Right atrium auricular region (tissue), 2 donors: ENCODE data around the gene VKORC1. TPM values are rescaled to one million over a fixed set of nuclear protein-coding genes. Genes with fewer than 3 reads are reported as not detected.
"Not testable (repeated sequence)": the region's sequence is repeated elsewhere in the genome, so short reads cannot be mapped to it uniquely, and the experiment has no call there.

Experiments used
- DNase-seq: peaks from one replicate; pipeline ENCODE4 v3.0.0-alpha.2; 2019; ENCODE audit warnings: low spot score
- H3K27ac ChIP-seq, 2 donors: fragments of 200-600 bp; sonication (generic); 1 replicate in 1 of 2; 2 replicates in 1 of 2; pipeline ENCODE4 v1.5.1; 2016 to 2019
- H3K27me3 ChIP-seq, 2 donors: fragments of 200-600 bp; sonication (generic); one replicate each; pipeline versions ENCODE4 v1.5.1 to v1.6.0; 2017 to 2019
- H3K36me3 ChIP-seq: fragments of 200-600 bp; sonication (generic); one replicate; pipeline ENCODE4 v1.5.1; 2016
- H3K4me1 ChIP-seq, 2 donors: fragments of 200-600 bp; sonication (generic); one replicate each; pipeline versions ENCODE4 v1.5.1 to v1.6.0; 2017 to 2019
- H3K4me3 ChIP-seq, 2 donors: fragments of 200-600 bp; sonication (generic); 1 replicate in 1 of 2; 2 replicates in 1 of 2; pipeline ENCODE4 v1.5.1; 2017 to 2019; ENCODE audit warnings: mild to moderate bottlenecking in 1 of 2, moderate library complexity in 1 of 2
- H3K9me3 ChIP-seq, 2 donors: fragments of 200-600 bp; sonication (generic); one replicate each; pipeline ENCODE4 v1.5.1; 2019
- total RNA-seq, 2 donors: library from RNA; depleted of rRNA; stranded (reverse); fragments of >200 nt; gene quantifications; one replicate each; pipeline ENCODE4 v1.1.0, GENCODE V29; 2016
- TF ChIP-seq, protein P1 (sequence below), 2 donors: fragments of 200-600 bp; sonication (generic); IDR thresholded peaks; one replicate each; pipeline ENCODE4 v1.5.1; 2019; ENCODE audit warnings: antibody characterized with exemption in 2 of 2

The VKORC1 gene
- total RNA-seq, 2 donors from 2014 or later = 64.9 to 71.8 TPM

DNA sequence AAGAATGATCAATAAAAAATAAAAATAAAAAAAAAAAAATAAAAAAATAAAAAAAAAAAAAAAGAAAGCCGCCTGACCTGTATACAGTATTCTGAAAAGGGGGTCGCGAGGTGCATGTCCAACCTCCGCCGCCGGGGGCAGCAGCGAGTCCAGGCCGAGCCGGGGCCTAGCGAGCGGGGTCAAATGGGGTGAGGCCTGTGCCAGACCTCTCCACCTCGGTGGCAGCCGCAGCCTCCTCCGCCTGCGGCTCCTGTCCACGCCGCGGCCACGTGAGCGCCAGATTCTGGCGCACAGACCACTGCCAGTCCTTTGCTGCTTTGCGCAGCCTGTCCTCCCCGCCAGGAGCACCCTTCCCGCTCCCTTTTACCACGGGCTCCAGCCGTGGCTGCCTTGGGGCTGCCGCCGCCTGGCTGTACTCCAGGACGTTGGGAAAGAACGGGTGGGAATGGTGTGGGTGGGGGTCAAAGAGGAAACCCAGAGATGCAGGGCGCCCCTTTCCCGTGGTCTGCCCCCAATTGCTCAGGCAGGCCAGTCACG is 11.1 kb upstream of the VKORC1 start:
- H3K4me1 ChIP-seq = peaks cover 0 to 24% of the 10 kb centered on the region in 2 donors
- H3K27ac ChIP-seq = peak overlapping the region; percentile 63 to 71
- H3K9me3 ChIP-seq = no peaks in the 10 kb centered on the region
- peak; percentile 92 for DNase-seq
- H3K4me3 ChIP-seq = peak overlapping the region in 1 of 2 donors; percentile 29
- TF ChIP-seq, protein P1, sequence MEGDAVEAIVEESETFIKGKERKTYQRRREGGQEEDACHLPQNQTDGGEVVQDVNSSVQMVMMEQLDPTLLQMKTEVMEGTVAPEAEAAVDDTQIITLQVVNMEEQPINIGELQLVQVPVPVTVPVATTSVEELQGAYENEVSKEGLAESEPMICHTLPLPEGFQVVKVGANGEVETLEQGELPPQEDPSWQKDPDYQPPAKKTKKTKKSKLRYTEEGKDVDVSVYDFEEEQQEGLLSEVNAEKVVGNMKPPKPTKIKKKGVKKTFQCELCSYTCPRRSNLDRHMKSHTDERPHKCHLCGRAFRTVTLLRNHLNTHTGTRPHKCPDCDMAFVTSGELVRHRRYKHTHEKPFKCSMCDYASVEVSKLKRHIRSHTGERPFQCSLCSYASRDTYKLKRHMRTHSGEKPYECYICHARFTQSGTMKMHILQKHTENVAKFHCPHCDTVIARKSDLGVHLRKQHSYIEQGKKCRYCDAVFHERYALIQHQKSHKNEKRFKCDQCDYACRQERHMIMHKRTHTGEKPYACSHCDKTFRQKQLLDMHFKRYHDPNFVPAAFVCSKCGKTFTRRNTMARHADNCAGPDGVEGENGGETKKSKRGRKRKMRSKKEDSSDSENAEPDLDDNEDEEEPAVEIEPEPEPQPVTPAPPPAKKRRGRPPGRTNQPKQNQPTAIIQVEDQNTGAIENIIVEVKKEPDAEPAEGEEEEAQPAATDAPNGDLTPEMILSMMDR (IDR thresholded peaks at IDR 0.05) = peak; percentile 78 to 97
- H3K36me3 ChIP-seq = peaks cover 15% of the 10 kb centered on the region
- H3K27me3 ChIP-seq = no peaks in the 10 kb centered on the region

DNA sequence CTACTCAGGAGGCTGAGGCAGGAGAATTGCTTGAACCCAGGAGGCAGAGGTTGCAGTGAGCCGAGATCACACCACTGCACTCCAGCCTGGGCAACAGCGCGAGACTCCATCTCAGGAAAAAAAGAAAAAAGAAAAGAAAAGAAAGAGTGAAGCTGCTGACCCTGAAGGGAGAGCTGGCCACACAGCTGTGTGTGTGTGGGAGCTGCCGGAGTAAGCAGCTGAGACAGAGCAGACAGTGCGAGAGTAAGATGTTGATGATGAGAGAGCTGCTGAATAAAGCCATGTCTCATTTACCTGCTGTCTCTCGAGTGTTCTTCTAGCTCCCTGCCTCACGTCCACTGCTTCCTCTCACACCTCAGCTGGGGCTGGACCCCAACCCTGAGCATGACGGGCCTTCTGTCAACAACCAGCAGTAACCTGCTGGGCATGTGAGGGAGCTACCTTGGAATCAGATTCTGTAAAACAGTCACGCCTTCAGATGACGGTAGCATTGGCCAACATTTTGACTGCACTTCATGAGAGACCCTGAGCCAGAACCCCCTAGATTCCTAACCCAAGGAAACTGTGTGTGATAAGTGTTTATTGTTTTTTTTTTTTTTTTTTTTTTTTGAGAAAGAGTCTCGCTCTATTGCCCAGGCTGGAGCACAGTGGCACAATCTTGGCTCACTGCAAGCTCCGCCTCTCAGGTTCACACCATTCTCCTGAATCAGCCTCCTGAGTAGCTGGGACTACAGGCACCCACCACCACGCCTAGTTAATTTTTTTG is 6.5 kb upstream of the VKORC1 start:
- H3K4me3 ChIP-seq, H3K4me1 ChIP-seq, H3K36me3 ChIP-seq, H3K27ac ChIP-seq, H3K27me3 ChIP-seq, DNase-seq, H3K9me3 ChIP-seq: not testable (repeated sequence)

DNA sequence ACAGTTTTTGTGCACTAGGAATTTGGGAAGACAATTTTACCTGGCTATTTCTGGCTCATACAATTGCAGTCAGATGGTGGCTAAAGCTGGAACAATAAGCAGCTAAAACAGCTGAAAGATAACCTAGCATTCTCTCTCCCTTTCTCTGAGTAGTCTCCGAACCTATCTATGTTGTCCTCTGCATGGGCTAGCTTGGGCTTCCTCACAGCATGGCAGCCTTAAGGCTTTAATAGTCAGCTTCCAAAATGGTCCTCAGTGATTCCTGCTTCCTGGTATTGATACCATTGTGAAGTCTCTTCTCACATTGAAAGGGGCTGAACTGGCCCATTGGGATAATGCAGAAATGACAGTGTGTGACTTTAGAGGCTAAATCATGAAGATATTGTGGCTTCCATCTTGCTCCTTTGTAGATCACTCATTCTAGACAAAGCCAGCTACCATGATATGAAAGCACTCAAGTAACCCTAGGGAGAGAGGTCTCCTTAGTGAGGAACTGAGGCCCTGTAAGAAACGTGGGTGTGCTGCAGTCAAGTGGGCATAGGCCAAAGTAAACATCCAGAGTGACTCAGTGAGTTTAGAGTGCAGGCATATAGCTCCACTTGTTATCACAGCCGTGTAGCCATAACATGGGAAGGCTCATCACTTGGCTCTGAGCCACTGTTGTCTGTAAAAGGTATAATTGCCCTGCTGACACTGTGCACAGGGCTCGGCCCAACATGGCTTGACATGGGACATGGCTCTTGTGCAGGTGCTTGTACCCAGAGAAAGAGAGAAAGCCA is 5.5 kb upstream of the VKORC1 start:
- Histone ChIP-seq H3K36me3 (no peaks in the 10 kb centered on the region), H3K9me3 (no peaks in the 10 kb centered on the region), H3K4me3 (no peak overlapping the region), H3K27me3 (no peaks in the 10 kb centered on the region), H3K27ac (no peak overlapping the region), H3K4me1 (peaks cover 0 to 7% of the 10 kb centered on the region in 2 donors)
- TF ChIP-seq, protein P1 (IDR thresholded peaks at IDR 0.05) = no peak
- DNase-seq = no peak

DNA sequence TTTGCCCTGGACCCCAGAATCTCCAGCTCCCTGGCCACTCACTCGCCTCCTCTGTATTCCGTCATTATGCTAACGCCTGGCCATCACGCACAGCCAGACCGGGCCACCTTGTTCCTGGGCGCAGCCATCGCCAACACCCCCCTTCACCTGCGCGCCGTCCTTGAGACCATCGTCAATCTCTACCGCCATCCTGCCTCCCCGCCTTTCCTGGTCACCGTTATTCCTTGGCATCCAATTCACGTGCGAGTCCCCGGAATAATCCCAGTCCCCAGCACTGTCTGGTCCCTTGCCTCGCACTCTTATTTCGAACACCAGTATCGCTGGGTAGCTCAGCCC is 541 bp downstream of the VKORC1 start:
- TF ChIP-seq, protein P1 (IDR thresholded peaks at IDR 0.05) = no peak
- DNase-seq = no peak
- H3K4me3 ChIP-seq = peak overlapping the region; percentile 63 to 88
- peak overlapping the region; percentile 85 to 86 for H3K27ac ChIP-seq
- H3K36me3 ChIP-seq = peaks cover 15% of the 10 kb centered on the region
- peaks cover 0 to 26% of the 10 kb centered on the region in 2 donors for H3K4me1 ChIP-seq
- H3K27me3 ChIP-seq = no peaks in the 10 kb centered on the region
- H3K9me3 ChIP-seq = no peaks in the 10 kb centered on the region

DNA sequence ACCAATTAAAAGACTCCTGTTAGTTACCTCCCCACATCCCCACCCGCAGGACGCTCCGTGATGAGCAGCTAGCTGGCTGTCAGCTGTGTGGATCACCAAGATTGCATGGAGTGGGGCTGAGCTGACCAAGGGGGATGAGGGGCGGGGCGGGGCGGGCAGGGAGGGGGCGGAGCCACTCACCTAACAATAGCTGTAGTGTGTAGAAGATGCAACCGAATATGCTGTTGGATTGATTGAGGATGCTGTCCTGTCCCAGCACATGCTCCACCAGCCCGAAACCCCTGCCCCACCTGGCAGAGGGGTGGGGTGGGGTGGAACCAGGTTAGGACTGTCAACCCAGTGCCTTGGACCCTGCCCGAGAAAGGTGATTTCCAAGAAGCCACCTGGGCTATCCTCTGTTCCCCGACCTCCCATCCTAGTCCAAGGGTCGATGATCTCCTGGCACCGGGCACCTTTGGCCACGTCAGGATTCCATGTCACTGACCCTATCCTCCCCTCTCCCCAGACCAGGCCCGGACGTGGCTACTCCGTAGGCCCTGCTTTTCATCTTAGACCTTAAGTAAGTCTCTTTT is 1.4 kb downstream of the VKORC1 start:
- H3K27ac ChIP-seq = peak overlapping the region in 1 of 2 donors; percentile 86
- H3K4me1 ChIP-seq = peaks cover 0 to 26% of the 10 kb centered on the region in 2 donors
- no peaks in the 10 kb centered on the region for H3K27me3 ChIP-seq
- no peaks in the 10 kb centered on the region for H3K9me3 ChIP-seq
- peak overlapping the region; percentile 63 to 88 for H3K4me3 ChIP-seq
- TF ChIP-seq, protein P1 (IDR thresholded peaks at IDR 0.05) = no peak
- peaks cover 15% of the 10 kb centered on the region for H3K36me3 ChIP-seq
- no peak for DNase-seq

- peaks cover 15% of the 10 kb centered on the region for H3K36me3 ChIP-seq
- H3K4me3 ChIP-seq = no peak overlapping the region
- no peak for DNase-seq
- peaks cover 0 to 26% of the 10 kb centered on the region in 2 donors for H3K4me1 ChIP-seq
- TF ChIP-seq, protein P1 (IDR thresholded peaks at IDR 0.05) = no peak
- H3K27ac ChIP-seq = no peak overlapping the region
- H3K9me3 ChIP-seq = no peaks in the 10 kb centered on the region
- no peaks in the 10 kb centered on the region for H3K27me3 ChIP-seq
These were observed 2.3 kb downstream of the VKORC1 start for GRCh38 chr16:31092330-31092729.
